ENCODE measurements around the gene GRID1.

Gene GRID1

DNA sequence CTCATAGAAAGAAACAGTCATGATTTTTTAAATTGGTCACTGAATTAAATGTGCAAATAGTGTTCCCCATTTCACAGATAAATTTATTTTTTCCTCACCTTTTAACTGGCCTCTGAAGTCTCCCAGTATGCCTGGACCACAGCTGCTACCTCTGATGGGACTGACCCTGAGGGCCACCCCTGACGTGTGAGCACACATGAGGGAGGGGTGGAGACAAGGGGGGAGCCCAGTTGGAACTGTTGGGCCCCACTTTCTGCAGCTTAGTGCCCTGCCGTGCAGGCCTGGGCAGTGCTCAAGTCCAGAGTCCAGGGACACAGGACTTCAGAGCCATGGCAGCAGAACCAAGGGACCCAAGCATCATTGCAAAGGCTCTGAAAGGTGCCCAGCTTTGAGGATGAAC lies 243.9 kb downstream of the GRID1 start:
- Histone ChIP-seq H3K27ac (ENCODE audit: extremely low read depth, low read depth, low read length) (no peak overlapping the region), H3K9me3 (ENCODE audit: control insufficient read depth, insufficient read depth, low read depth, low read length) (no peaks in the 10 kb centered on the region), H3K4me1 (ENCODE audit: control insufficient read depth, insufficient read depth, low read length) (0 out of 2 replicates have a peak, but pooled peaks cover 6% of the 10 kb centered on the region), H3K4me3 (ENCODE audit: low read depth, low read length) (no peak overlapping the region), H3K36me3 (ENCODE audit: control insufficient read depth in 2 of 2, insufficient read depth in 1 of 2, low read length in 2 of 2) (no peaks in the 10 kb centered on the region)
- CTCF ChIA-PET: no interaction called here
- no peak for TF ChIP-seq ZBTB17 (tag by site-specific recombination; IDR thresholded peaks at IDR 0.05)
- no peak for TF ChIP-seq MEIS1 (CRISPR knock-in tag; IDR thresholded peaks at IDR 0.05; ENCODE audit: borderline replicate concordance)
- TF ChIP-seq, protein P1, sequence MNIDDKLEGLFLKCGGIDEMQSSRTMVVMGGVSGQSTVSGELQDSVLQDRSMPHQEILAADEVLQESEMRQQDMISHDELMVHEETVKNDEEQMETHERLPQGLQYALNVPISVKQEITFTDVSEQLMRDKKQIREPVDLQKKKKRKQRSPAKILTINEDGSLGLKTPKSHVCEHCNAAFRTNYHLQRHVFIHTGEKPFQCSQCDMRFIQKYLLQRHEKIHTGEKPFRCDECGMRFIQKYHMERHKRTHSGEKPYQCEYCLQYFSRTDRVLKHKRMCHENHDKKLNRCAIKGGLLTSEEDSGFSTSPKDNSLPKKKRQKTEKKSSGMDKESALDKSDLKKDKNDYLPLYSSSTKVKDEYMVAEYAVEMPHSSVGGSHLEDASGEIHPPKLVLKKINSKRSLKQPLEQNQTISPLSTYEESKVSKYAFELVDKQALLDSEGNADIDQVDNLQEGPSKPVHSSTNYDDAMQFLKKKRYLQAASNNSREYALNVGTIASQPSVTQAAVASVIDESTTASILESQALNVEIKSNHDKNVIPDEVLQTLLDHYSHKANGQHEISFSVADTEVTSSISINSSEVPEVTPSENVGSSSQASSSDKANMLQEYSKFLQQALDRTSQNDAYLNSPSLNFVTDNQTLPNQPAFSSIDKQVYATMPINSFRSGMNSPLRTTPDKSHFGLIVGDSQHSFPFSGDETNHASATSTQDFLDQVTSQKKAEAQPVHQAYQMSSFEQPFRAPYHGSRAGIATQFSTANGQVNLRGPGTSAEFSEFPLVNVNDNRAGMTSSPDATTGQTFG (tag by site-specific recombination; IDR thresholded peaks at IDR 0.05; ENCODE audit: borderline replicate concordance): no peak
- TF ChIP-seq GFI1B (tag by site-specific recombination; IDR thresholded peaks at IDR 0.05): no peak
- POLR2A ChIA-PET: no interaction called here

GRCh38 chr10:86121200-86121599 lies 245.4 kb downstream of the GRID1 start:
- TF ChIP-seq, protein P2, sequence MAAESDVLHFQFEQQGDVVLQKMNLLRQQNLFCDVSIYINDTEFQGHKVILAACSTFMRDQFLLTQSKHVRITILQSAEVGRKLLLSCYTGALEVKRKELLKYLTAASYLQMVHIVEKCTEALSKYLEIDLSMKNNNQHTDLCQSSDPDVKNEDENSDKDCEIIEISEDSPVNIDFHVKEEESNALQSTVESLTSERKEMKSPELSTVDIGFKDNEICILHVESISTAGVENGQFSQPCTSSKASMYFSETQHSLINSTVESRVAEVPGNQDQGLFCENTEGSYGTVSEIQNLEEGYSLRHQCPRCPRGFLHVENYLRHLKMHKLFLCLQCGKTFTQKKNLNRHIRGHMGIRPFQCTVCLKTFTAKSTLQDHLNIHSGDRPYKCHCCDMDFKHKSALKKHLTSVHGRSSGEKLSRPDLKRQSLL (tag by site-specific recombination; IDR thresholded peaks at IDR 0.05): no peak
- TF ChIP-seq ZNF2 (tag by site-specific recombination; IDR thresholded peaks at IDR 0.05) (no peak), ZNF513 (tag by site-specific recombination; IDR thresholded peaks at IDR 0.05) (peak; percentile 96), ZNF155 (tag by site-specific recombination; IDR thresholded peaks at IDR 0.05) (no peak), KLF8 (tag by site-specific recombination; IDR thresholded peaks at IDR 0.05) (no peak), SP7 (tag by site-specific recombination; IDR thresholded peaks at IDR 0.05) (no peak), ZBTB44 (tag by site-specific recombination; IDR thresholded peaks at IDR 0.05) (no peak)
- TF ChIP-seq, protein P3, sequence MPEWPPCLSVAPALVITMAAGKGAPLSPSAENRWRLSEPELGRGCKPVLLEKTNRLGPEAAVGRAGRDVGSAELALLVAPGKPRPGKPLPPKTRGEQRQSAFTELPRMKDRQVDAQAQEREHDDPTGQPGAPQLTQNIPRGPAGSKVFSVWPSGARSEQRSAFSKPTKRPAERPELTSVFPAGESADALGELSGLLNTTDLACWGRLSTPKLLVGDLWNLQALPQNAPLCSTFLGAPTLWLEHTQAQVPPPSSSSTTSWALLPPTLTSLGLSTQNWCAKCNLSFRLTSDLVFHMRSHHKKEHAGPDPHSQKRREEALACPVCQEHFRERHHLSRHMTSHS (tag by site-specific recombination; IDR thresholded peaks at IDR 0.05): no peak
- Histone ChIP-seq H3K27ac (ENCODE audit: extremely low read depth, low read depth, low read length) (no peak overlapping the region), H3K9me3 (ENCODE audit: control insufficient read depth, insufficient read depth, low read depth, low read length) (no peaks in the 10 kb centered on the region), H3K36me3 (ENCODE audit: control insufficient read depth in 2 of 2, insufficient read depth in 1 of 2, low read length in 2 of 2) (no peaks in the 10 kb centered on the region), H3K4me1 (ENCODE audit: control insufficient read depth, insufficient read depth, low read length) (no peaks in the 10 kb centered on the region), H3K4me3 (ENCODE audit: low read depth, low read length) (no peak overlapping the region)
- CTCF ChIA-PET: no interaction called here
- POLR2A ChIA-PET: no interaction called here

DNA sequence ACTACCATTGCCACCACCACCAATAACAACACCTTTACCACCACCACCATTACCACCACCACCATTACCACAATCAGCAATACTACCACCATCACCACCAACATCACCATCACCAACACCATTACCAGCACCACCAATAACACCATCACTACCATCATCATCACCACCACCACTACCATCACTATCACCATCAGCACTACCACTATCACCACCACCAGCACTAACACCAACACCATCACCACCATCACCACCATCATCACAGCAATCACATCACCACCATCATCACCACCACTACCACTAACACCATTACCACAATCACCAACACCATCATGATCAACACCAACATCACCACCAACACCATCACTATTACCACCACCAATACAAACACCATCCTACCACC lies 249.5 kb downstream of the GRID1 start:
- Histone ChIP-seq H3K9me3 (ENCODE audit: control insufficient read depth, insufficient read depth, low read depth, low read length) (no peaks in the 10 kb centered on the region), H3K4me1 (ENCODE audit: control insufficient read depth, insufficient read depth, low read length) (no peaks in the 10 kb centered on the region), H3K27ac (ENCODE audit: extremely low read depth, low read depth, low read length) (no peak overlapping the region), H3K4me3 (ENCODE audit: low read depth, low read length) (no peak overlapping the region), H3K36me3 (ENCODE audit: control insufficient read depth in 2 of 2, insufficient read depth in 1 of 2, low read length in 2 of 2) (no peaks in the 10 kb centered on the region)
- ChIA-PET CTCF (no interaction called here), POLR2A (no interaction called here)
- TF ChIP-seq KLF9 (tag by site-specific recombination; IDR thresholded peaks at IDR 0.05; ENCODE audit: low read depth): no peak
- TF ChIP-seq ZNF133 (tag by site-specific recombination; IDR thresholded peaks at IDR 0.05): 0 out of 2 replicates have a peak, but pooled peaks have one; percentile 20
- peak; percentile 10; the same call in 1 of the 2 replicates for TF ChIP-seq ZNF157 (tag by site-specific recombination; IDR thresholded peaks at IDR 0.05)
- 0 out of 2 replicates have a peak, but pooled peaks have one; percentile 49 for TF ChIP-seq YY2 (tag by site-specific recombination; IDR thresholded peaks at IDR 0.05)
- TF ChIP-seq ZNF707 (tag by site-specific recombination; IDR thresholded peaks at IDR 0.05): 0 out of 2 replicates have a peak, but pooled peaks have one; percentile 52
- TF ChIP-seq ZNF785 (tag by site-specific recombination; IDR thresholded peaks at IDR 0.05): 0 out of 2 replicates have a peak, but pooled peaks have one; percentile 50
- TF ChIP-seq ZNF214 (tag by site-specific recombination; IDR thresholded peaks at IDR 0.05; ENCODE audit: borderline replicate concordance): no peak
- TF ChIP-seq ZNF311 (tag by site-specific recombination; IDR thresholded peaks at IDR 0.05; ENCODE audit: borderline replicate concordance): 0 out of 2 replicates have a peak, but pooled peaks have one; percentile 14
- no peak for TF ChIP-seq ZNF335 (tag by site-specific recombination; conservative IDR thresholded peaks at IDR 0.05)
- TF ChIP-seq ZNF169 (tag by site-specific recombination; IDR thresholded peaks at IDR 0.05): 0 out of 2 replicates have a peak, but pooled peaks have one; percentile 61
- TF ChIP-seq ZNF239 (tag by site-specific recombination; IDR thresholded peaks at IDR 0.05): peak; percentile 49; the same call in 1 of the 2 replicates
- TF ChIP-seq ZEB2 (tag by site-specific recombination; IDR thresholded peaks at IDR 0.05): no peak
- TF ChIP-seq GLI4 (tag by site-specific recombination; IDR thresholded peaks at IDR 0.05): 0 out of 2 replicates have a peak, but pooled peaks have one; percentile 22
- peak; percentile 51; the same call in 1 of the 2 replicates for TF ChIP-seq ZNF521 (tag by site-specific recombination; IDR thresholded peaks at IDR 0.05)
